PC-9 (cell line): ENCODE results near the gene MISP. TPM values are rescaled to one million over a fixed set of nuclear protein-coding genes. Genes with fewer than 3 reads are reported as not detected.
A peak's percentile ranks its signal among the peaks of the same experiment; 100 is the strongest.

Source experiments
- BruUV-seq: library from RNA; stranded (reverse); fragments of 400-500 nt; replicated peaks from 2 replicates; lab custom pipeline; 2021; lab: Mats Ljungman, UMichigan
- CTCF ChIA-PET: fragments of 300-600 bp; sonication (Branson Sonifier 250); formaldehyde crosslinking; loops from one replicate; lab custom pipeline; 2022; ENCODE audit warnings: antibody characterized with exemption; lab: Charles Lee
- POLR2A ChIA-PET: fragments of 300-600 bp; sonication (Branson Sonifier 250); formaldehyde crosslinking; loops from one replicate; lab custom pipeline; 2022; ENCODE audit warnings: antibody characterized with exemption; ENCODE audit not compliant: unreplicated experiment; lab: Charles Lee
- DNase-seq, 2 experiments: peaks; one replicate each; pipeline versions ENCODE4 v3.0.0 to v3.0.0-alpha.2; 2015 to 2022; ENCODE audit warnings: mixed read lengths in 1 of 2
- H2AFZ ChIP-seq: fragments of 200-600 bp; sonication (generic); 2 replicates; pipeline ENCODE4 v1.8.1; 2017; ENCODE audit warnings: antibody characterized with exemption
- H3F3A ChIP-seq: fragments of 200-600 bp; sonication (generic); 2 replicates; pipeline ENCODE4 v1.8.1; 2017; ENCODE audit warnings: antibody characterized with exemption, mild to moderate bottlenecking, low read depth; ENCODE audit not compliant: insufficient read depth
- H3K27ac ChIP-seq: fragments of 200-600 bp; sonication (generic); 2 replicates; pipeline ENCODE4 v1.6.1; 2016; ENCODE audit warnings: mixed run types
- H3K27me3 ChIP-seq: fragments of 200-600 bp; sonication (generic); 2 replicates; pipeline ENCODE4 v1.6.1; 2016; ENCODE audit warnings: low read depth, mixed run types; ENCODE audit not compliant: insufficient read depth
- H3K36me3 ChIP-seq: fragments of 200-600 bp; sonication (generic); 2 replicates; pipeline ENCODE4 v1.6.1; 2016; ENCODE audit warnings: low read depth, mixed run types
- H3K4me1 ChIP-seq: fragments of 200-600 bp; sonication (generic); replicated peaks from 2 replicates; pipeline ENCODE4 v1.6.1; 2016; ENCODE audit warnings: mixed run types; ENCODE audit not compliant: insufficient read depth
- H3K4me2 ChIP-seq: fragments of 200-600 bp; sonication (generic); 2 replicates; pipeline ENCODE4 v1.6.1; 2017; ENCODE audit warnings: mixed run types
- H3K4me3 ChIP-seq: fragments of 200-600 bp; sonication (generic); 2 replicates; pipeline ENCODE4 v1.6.1; 2016; ENCODE audit warnings: mixed run types
- H3K79me2 ChIP-seq: fragments of 200-600 bp; sonication (generic); 2 replicates; pipeline ENCODE4 v1.6.1; 2017; ENCODE audit warnings: low read depth, mixed run types
- H3K9me2 ChIP-seq: fragments of 200-600 bp; sonication (generic); 2 replicates; pipeline ENCODE4 v1.8.1; 2017; ENCODE audit warnings: mild to moderate bottlenecking; ENCODE audit not compliant: insufficient read depth
- H3K9me3 ChIP-seq: fragments of 200-600 bp; sonication (generic); 2 replicates; pipeline ENCODE4 v1.8.1; 2016; ENCODE audit warnings: low read depth; ENCODE audit not compliant: insufficient read depth
- H4K20me1 ChIP-seq: fragments of 200-600 bp; sonication (generic); 2 replicates; pipeline ENCODE4 v1.8.1; 2017; ENCODE audit not compliant: insufficient read depth
- CTCF ChIP-seq: fragments of 200-600 bp; sonication (generic); conservative IDR thresholded peaks from 2 replicates; pipeline ENCODE4 v1.6.1; 2017; ENCODE audit warnings: mixed run types, antibody characterized with exemption, mild to moderate bottlenecking, moderate library complexity
- EZH2 ChIP-seq: fragments of 200-600 bp; sonication (generic); IDR thresholded peaks from 2 replicates; pipeline ENCODE4 v1.8.0; 2017; ENCODE audit warnings: antibody characterized with exemption, low read depth
- intact Hi-C: fragments of 100-400 bp; cut with micrococcal nuclease; formaldehyde crosslinking; loops from one replicate; pipeline ENCODE4 v1.10.0; 2022; ENCODE audit not compliant: unreplicated experiment
- microRNA-seq: library from miRNA; unstranded; fragments of <30 nt; microRNA quantifications from one replicate; pipeline ENCODE4 v1.2.0, GENCODE V29; 2021; ENCODE audit warnings: borderline number of aligned reads, borderline replicate concordance
- total RNA-seq: library from RNA; stranded (reverse); gene quantifications from 2 replicates; pipeline ENCODE4 v1.2.3, GENCODE V29; 2021

Gene MISP
- total RNA-seq, 1 experiment from 2014 or later, result 91.6 TPM

- Histone ChIP-seq H2AFZ (no peak overlapping the region), H3K4me3 (no peak overlapping the region), H3K4me2 (no peak overlapping the region), H3F3A (peaks cover 44% of the 10 kb centered on the region), H3K9me3 (no peaks in the 10 kb centered on the region), H3K79me2 (peaks cover 23% of the 10 kb centered on the region), H3K27me3 (no peaks in the 10 kb centered on the region), H3K27ac (no peak overlapping the region), H3K36me3 (peaks cover 10% of the 10 kb centered on the region; the same call in 1 of the 2 replicates), H3K4me1 (no peaks in the 10 kb centered on the region), H3K9me2 (no peaks in the 10 kb centered on the region), H4K20me1 (peaks cover 45% of the 10 kb centered on the region)
- intact Hi-C loops, result no loop called here
- no peak for DNase-seq
- POLR2A ChIA-PET, result no interaction called here
- TF ChIP-seq EZH2, result no peak
- TF ChIP-seq CTCF, result no peak
- BruUV-seq, result no TSS peak
- CTCF ChIA-PET, result no interaction called here
These were observed 61.3 kb downstream of the MISP start for GRCh38 chr19:812049-812746.

- H2AFZ ChIP-seq, result no peak overlapping the region
- H4K20me1 ChIP-seq, result peaks cover 39% of the 10 kb centered on the region
- H3K79me2 ChIP-seq, result peaks cover 17% of the 10 kb centered on the region
- H3F3A ChIP-seq, result peaks cover 38% of the 10 kb centered on the region
- POLR2A ChIA-PET, result no interaction called here
- peaks cover 8% of the 10 kb centered on the region; the same call in 1 of the 2 replicates for H3K36me3 ChIP-seq
- no peaks in the 10 kb centered on the region for H3K4me1 ChIP-seq
- H3K4me3 ChIP-seq, result no peak overlapping the region
- H3K9me2 ChIP-seq, result no peaks in the 10 kb centered on the region
- no peak for DNase-seq
- intact Hi-C loops, result no loop called here
- H3K27ac ChIP-seq, result no peak overlapping the region
- no peaks in the 10 kb centered on the region for H3K27me3 ChIP-seq
- H3K4me2 ChIP-seq, result no peak overlapping the region
- no TSS peak for BruUV-seq
- CTCF ChIA-PET, result no interaction called here
- no peaks in the 10 kb centered on the region for H3K9me3 ChIP-seq
- no peak for TF ChIP-seq EZH2
These were observed 61.9 kb downstream of the MISP start for GRCh38 chr19:812747-813218.

- CTCF ChIA-PET, result no interaction called here
- Histone ChIP-seq H3K27me3 (no peaks in the 10 kb centered on the region), H3K9me2 (no peaks in the 10 kb centered on the region), H3K27ac (no peak overlapping the region), H3F3A (peaks cover 31% of the 10 kb centered on the region), H3K9me3 (no peaks in the 10 kb centered on the region), H3K4me2 (no peak overlapping the region), H3K36me3 (peaks cover 5% of the 10 kb centered on the region; the same call in 1 of the 2 replicates), H3K79me2 (0 out of 2 replicates have a peak, but pooled peaks cover 11% of the 10 kb centered on the region), H2AFZ (no peak overlapping the region), H4K20me1 (peaks cover 32% of the 10 kb centered on the region), H3K4me1 (no peaks in the 10 kb centered on the region), H3K4me3 (no peak overlapping the region)
- intact Hi-C loops, result no loop called here
- BruUV-seq, result no TSS peak
- TF ChIP-seq EZH2 (no peak), CTCF (no peak)
- no peak for DNase-seq
- POLR2A ChIA-PET, result interaction anchor here (0.5 kb wide), 1 partner anchor 601 kb away, joined by 20 read pairs; no protein-coding TSS in a partner anchor
These were observed 62.6 kb downstream of the MISP start for GRCh38 chr19:813219-814151.

Small RNAs within 50 kb of the gene (microRNA-seq; reads per million reads assigned to microRNA genes)
- 26.9 reads per million, percentile 35 among the genes with 10 or more reads in this experiment for gene MIR3187
- 12.1 reads per million, percentile 22 among the genes with 10 or more reads in this experiment for gene MIR4745

Other genes starting within 250 kb of the MISP start
- 13.8 and 25.7 TPM in 2 replicates for gene TPGS1, start 243.6 kb upstream of the MISP start, total RNA-seq
- 93.3 and 98.2 TPM in 2 replicates for gene CDC34, start 219.4 kb upstream of the MISP start, total RNA-seq
- gene GZMM, start 207.1 kb upstream of the MISP start, total RNA-seq, result 0.39 and 0.88 TPM in 2 replicates
- 772 and 823 TPM in 2 replicates for gene BSG, start 178.5 kb upstream of the MISP start, total RNA-seq
- 1.5 and 2.0 TPM in 2 replicates for gene HCN2, start 161.2 kb upstream of the MISP start, total RNA-seq
- gene POLRMT, start 117.6 kb upstream of the MISP start, total RNA-seq, result 46.4 and 57.1 TPM in 2 replicates
- gene FGF22, start 111.2 kb upstream of the MISP start, total RNA-seq, result 0.35 TPM in 1 of 2 replicates, not detected in the other
- 54.4 and 63.7 TPM in 2 replicates for gene RNF126, start 87.9 kb upstream of the MISP start, total RNA-seq
- 40.9 and 85.1 TPM in 2 replicates for gene FSTL3, start 74.7 kb upstream of the MISP start, total RNA-seq
- gene PRSS57, start 55.7 kb upstream of the MISP start, total RNA-seq, result not detected in 2 replicates
- gene PALM, start 42.2 kb upstream of the MISP start, total RNA-seq, result 1.8 and 6.1 TPM in 2 replicates
- 461 and 542 TPM in 2 replicates for gene PTBP1, start 46.3 kb downstream of the MISP start, total RNA-seq
- 0.81 and 0.90 TPM in 2 replicates for gene PLPPR3, start 70.8 kb downstream of the MISP start, total RNA-seq
- not detected in 2 replicates for gene AZU1, start 76.7 kb downstream of the MISP start, total RNA-seq
- gene PRTN3, start 89.9 kb downstream of the MISP start, total RNA-seq, result not detected in 2 replicates
- not detected in 2 replicates for gene ELANE, start 101.2 kb downstream of the MISP start, total RNA-seq
- 8.0 and 17.1 TPM in 2 replicates for gene CFD, start 108.6 kb downstream of the MISP start, total RNA-seq
- 54.7 and 63.8 TPM in 2 replicates for gene MED16, start 142.1 kb downstream of the MISP start, total RNA-seq
- not detected in 2 replicates for gene RNU6-9, start 142.4 kb downstream of the MISP start, total RNA-seq
- gene R3HDM4, start 162.1 kb downstream of the MISP start, total RNA-seq, result 55.8 and 57.5 TPM in 2 replicates
- not detected in 2 replicates for gene KISS1R, start 166.2 kb downstream of the MISP start, total RNA-seq
- 9.2 and 10.7 TPM in 2 replicates for gene ARID3A, start 174.9 kb downstream of the MISP start, total RNA-seq
- gene WDR18, start 233.2 kb downstream of the MISP start, total RNA-seq, result 61.5 and 95.3 TPM in 2 replicates
- 0.11 and 0.13 TPM in 2 replicates for gene GRIN3B, start 249.3 kb downstream of the MISP start, total RNA-seq